Breast epithelium (tissue), 3 donors: Measurements from ENCODE around the gene NOS2.

Experiments used
- POLR2A ChIP-seq: fragments of 450-650 bp; IDR thresholded peaks from one replicate; pipeline ENCODE4 v1.6.1; 2016; ENCODE audit warnings: antibody characterized with exemption, mild to moderate bottlenecking, moderate library complexity
- POLR2AphosphoS5 ChIP-seq, 3 donors: sonication (generic); formaldehyde crosslinking; IDR thresholded peaks; one replicate each; pipeline ENCODE4 v1.6.1; 2017; ENCODE audit warnings: antibody characterized with exemption in 3 of 3

DNA sequence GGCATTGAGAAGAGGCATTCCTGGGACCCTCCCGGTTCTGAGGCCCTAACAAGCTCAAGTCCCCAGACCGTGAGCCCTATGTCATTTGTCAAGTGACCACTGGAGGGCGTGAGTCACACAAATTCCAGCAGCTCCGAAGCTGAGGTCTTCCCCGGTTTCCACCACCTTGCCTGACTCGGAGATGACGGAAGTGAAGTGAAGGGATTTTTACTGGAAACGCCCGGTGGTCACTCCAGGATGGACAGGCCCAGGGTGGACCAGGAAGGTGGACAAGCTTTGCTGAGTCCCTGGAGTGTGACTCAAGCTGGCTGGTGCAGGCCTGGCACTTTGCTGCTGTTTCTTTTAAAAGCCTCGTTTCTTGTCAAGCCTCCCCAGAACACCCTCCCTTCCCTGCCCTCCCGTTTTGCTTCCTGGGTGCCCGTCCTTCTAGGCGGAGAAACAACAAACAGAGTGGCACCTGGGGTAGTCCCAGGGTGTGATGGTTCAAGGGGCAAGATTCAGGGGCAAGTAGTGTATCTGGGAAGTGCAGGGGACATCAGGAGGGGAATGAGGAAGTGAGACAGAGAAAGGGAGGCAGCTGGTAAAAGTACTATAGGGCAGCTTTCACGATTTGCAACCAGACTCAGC lies 5.3 kb upstream of the NOS2 start:
- TF ChIP-seq POLR2A (no peak), POLR2AphosphoS5 (IDR thresholded peaks at IDR 0.05) (no peak)
